Measurements from ENCODE around the gene C11orf52. TPM values are rescaled to one million over a fixed set of nuclear protein-coding genes. Genes with fewer than 3 reads are reported as not detected.

The C11orf52 gene
- total and polyA plus RNA-seq, 2 of the 13 experiments (the other 11 are each of a cell fraction or from before 2014, with no cell fraction given), result 7.4 to 11.0 TPM

DNA sequence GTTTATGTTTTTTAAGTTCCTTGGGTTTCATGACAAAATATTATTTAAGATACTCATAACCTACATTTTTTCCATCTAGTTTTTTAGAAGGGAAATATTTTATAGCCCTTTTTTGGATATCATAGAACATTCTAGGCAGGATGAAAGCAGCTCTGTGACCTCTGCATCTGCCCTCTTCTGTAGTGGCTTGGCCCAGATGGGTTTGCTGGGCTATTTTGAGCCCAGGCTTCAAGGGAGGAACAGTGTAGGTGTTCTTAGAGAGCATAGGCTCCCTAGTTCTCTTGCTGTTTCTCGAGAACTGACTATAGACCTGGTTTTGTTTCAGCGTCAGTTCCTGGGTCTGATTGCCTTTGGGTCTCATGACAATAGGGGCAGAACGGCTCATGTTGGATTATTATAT lies 50.6 kb downstream of the C11orf52 start:
- no peaks in the 10 kb centered on the region for H3K4me1 ChIP-seq (ENCODE audit: insufficient read depth, low read length)
- H3K79me2 ChIP-seq (ENCODE audit: insufficient read depth, low read length), result no peaks in the 10 kb centered on the region
- 100% methylated on average over 3 of the region's 3 CpGs for WGBS (ENCODE audit: low lambda C conversion rate)
- H3K27me3 ChIP-seq (ENCODE audit: control insufficient read depth in 1 of 2, insufficient read depth in 2 of 2, low read length in 2 of 2), result no peaks in the 10 kb centered on the region
- POLR2A ChIA-PET, result no interaction called here
- H2AFZ ChIP-seq (ENCODE audit: low read length), result no peak overlapping the region
- H3K4me2 ChIP-seq (ENCODE audit: low read depth, low read length), result no peak overlapping the region
- no peak overlapping the region for H3K4me3 ChIP-seq (replicated peaks in 1 of 3; ENCODE audit: insufficient read depth in 1 of 3, low read depth in 2 of 3, low read length in 3 of 3)
- intact Hi-C loops (cut with micrococcal nuclease; ENCODE audit: unreplicated experiment), result no loop called here
- H3K27ac ChIP-seq (ENCODE audit: extremely low read length, insufficient read depth, low read length), result no peak overlapping the region
- TF ChIP-seq BCL6 (CRISPR knock-in tag; IDR thresholded peaks at IDR 0.05), result no peak
- TF ChIP-seq, protein P1, sequence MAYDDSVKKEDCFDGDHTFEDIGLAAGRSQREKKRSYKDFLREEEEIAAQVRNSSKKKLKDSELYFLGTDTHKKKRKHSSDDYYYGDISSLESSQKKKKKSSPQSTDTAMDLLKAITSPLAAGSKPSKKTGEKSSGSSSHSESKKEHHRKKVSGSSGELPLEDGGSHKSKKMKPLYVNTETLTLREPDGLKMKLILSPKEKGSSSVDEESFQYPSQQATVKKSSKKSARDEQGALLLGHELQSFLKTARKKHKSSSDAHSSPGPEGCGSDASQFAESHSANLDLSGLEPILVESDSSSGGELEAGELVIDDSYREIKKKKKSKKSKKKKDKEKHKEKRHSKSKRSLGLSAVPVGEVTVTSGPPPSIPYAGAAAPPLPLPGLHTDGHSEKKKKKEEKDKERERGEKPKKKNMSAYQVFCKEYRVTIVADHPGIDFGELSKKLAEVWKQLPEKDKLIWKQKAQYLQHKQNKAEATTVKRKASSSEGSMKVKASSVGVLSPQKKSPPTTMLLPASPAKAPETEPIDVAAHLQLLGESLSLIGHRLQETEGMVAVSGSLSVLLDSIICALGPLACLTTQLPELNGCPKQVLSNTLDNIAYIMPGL (CRISPR knock-in tag; IDR thresholded peaks at IDR 0.05; ENCODE audit: borderline replicate concordance in 1 of 2, low read depth in 1 of 2), result no peak
- TF ChIP-seq RFXANK (CRISPR knock-in tag; IDR thresholded peaks at IDR 0.05), result no peak
- no peak for TF ChIP-seq ZFP82 (CRISPR knock-in tag; IDR thresholded peaks at IDR 0.05; ENCODE audit: borderline replicate concordance)
- TF ChIP-seq PHF21A (CRISPR knock-in tag; IDR thresholded peaks at IDR 0.05), result no peak
- TF ChIP-seq ZNF674 (CRISPR knock-in tag; IDR thresholded peaks at IDR 0.05; ENCODE audit: low read depth), result no peak
- TF ChIP-seq, protein P2, sequence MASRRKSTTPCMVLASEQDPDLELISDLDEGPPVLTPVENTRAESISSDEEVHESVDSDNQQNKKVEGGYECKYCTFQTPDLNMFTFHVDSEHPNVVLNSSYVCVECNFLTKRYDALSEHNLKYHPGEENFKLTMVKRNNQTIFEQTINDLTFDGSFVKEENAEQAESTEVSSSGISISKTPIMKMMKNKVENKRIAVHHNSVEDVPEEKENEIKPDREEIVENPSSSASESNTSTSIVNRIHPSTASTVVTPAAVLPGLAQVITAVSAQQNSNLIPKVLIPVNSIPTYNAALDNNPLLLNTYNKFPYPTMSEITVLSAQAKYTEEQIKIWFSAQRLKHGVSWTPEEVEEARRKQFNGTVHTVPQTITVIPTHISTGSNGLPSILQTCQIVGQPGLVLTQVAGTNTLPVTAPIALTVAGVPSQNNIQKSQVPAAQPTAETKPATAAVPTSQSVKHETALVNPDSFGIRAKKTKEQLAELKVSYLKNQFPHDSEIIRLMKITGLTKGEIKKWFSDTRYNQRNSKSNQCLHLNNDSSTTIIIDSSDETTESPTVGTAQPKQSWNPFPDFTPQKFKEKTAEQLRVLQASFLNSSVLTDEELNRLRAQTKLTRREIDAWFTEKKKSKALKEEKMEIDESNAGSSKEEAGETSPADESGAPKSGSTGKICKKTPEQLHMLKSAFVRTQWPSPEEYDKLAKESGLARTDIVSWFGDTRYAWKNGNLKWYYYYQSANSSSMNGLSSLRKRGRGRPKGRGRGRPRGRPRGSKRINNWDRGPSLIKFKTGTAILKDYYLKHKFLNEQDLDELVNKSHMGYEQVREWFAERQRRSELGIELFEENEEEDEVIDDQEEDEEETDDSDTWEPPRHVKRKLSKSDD (CRISPR knock-in tag; IDR thresholded peaks at IDR 0.05; ENCODE audit: low read depth), result no peak
- no peak for TF ChIP-seq ZNF3 (CRISPR knock-in tag; IDR thresholded peaks at IDR 0.05)
- TF ChIP-seq ONECUT2 (CRISPR knock-in tag; IDR thresholded peaks at IDR 0.05), result no peak
- H3K36me3 ChIP-seq (replicated peaks in 1 of 2; ENCODE audit: control insufficient read depth in 1 of 2, insufficient read depth in 2 of 2, low read length in 2 of 2), result peaks cover 13 to 59% of the 10 kb centered on the region in 2 experiments
- CTCF ChIA-PET (ENCODE audit: low intra/inter-chr PET ratio, low total read pairs), result no interaction called here
- no peaks in the 10 kb centered on the region for H3K9me3 ChIP-seq (ENCODE audit: low read length)
- H3K9ac ChIP-seq (ENCODE audit: insufficient read depth, low read depth, low read length), result no peak overlapping the region
- no TSS peak for BruUV-seq (replicated peaks)
- ATAC-seq (no peak), DNase-seq (ENCODE audit: low spot score) (no peak), FAIRE-seq (no peak)
- H4K20me1 ChIP-seq (ENCODE audit: insufficient read depth, low read length), result no peaks in the 10 kb centered on the region
- in situ Hi-C loops (cut with HindIII; ENCODE audit: extremely low pct_ligation_motif_present, low pct_unique_long_range_greater_than_20kb), result no loop called here
